Embryonic facial prominence (tissue), 1 donor: ENCODE measurements around the gene ATP10A.
"Not testable (repeated sequence)": the region's sequence is repeated elsewhere in the genome, so short reads cannot be mapped to it uniquely, and the experiment has no call there.

ENCODE experiments used
- DNase-seq: peaks from one replicate; pipeline ENCODE4 v3.0.0-alpha.2; 2016; ENCODE audit errors: extremely low spot score

Gene ATP10A

DNA sequence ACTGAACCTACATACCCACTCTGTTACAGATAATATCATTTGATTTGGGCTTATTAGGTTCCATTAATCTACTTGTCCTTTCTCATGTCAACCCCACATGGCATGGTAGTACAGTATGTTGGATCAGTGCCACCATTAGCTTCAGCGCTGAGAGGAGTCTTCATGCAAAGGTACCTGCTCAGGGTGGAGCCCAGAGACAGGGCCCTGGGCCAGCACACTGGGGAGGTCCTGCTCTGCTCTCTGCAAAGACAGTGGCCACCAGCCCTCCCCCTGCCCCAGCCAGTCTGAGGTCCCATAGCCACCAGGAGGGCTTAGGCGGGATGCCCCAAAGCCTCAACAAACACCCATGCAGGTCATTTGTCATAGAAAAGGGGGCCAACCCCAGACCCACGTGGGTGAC, 71.0 kb downstream of the ATP10A start:
- DNase-seq, result no peak

DNA sequence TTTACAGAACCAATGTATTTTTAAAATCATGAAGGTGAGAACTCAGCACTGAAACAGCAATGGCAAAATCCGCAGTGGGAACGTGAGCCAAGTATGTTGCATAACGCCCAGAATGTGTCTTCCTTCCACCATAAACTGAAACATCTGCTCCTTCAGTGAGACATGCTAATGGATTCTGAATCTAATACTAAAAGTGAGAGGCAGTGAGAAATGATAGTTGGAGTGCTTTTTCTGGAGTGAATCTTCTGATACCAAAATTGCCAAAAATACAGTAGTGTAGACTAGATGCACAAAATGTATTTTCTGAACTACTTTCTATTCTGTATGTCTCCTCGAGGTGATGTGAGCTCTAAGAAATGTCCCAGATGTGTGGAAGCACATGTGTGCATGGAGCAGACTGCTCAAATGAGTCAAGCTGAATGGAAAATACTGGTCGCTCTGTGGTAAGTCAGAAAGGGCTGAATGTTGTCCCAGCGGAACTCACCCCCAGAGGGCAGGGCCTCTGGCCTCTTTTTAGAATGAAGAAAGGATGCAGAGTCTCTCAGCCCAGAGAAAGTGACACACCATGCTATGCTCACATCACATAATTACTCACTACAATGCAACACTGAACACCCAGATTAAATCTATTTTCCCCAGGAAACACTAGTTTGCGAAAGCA, 73.0 kb downstream of the ATP10A start:
- DNase-seq, result no peak

DNA sequence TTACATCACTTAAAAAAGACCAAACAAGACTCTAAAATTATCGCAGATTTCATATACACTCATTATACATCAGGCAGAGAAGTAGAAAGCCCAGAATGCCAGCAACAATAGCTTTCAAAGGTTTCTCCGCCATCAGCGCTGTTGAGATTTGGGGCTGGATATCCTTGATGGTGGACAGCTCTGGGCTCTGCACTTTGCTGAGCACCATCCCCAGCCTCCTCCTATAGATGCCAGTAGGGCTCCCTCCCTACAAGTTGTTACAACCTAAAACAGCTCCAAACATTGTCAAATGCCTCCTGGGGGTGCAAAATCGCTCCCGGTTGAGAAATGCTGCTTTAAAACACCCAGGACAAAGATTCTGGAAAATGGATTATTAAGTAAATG, 73.5 kb downstream of the ATP10A start:
- DNase-seq, result no peak

DNA sequence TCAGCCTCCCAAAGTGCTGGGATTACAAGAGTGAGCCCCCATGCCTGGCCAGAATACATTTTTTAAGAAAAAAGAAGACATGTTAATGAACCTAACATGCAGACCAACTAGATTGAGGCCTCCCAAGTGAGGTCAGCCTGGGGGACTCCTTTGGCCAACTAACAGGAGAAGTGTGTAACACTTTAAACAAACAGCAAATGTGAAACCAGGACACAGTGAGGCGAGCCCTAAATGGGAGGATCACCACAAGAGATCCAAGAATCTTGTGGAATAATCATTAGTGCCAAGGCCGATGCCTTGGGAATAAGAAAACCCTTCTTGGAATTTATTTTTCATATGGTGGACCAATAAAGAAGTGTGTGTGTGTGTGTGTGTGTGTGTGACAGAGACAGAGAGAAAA, 73.9 kb downstream of the ATP10A start:
- no peak for DNase-seq

DNA sequence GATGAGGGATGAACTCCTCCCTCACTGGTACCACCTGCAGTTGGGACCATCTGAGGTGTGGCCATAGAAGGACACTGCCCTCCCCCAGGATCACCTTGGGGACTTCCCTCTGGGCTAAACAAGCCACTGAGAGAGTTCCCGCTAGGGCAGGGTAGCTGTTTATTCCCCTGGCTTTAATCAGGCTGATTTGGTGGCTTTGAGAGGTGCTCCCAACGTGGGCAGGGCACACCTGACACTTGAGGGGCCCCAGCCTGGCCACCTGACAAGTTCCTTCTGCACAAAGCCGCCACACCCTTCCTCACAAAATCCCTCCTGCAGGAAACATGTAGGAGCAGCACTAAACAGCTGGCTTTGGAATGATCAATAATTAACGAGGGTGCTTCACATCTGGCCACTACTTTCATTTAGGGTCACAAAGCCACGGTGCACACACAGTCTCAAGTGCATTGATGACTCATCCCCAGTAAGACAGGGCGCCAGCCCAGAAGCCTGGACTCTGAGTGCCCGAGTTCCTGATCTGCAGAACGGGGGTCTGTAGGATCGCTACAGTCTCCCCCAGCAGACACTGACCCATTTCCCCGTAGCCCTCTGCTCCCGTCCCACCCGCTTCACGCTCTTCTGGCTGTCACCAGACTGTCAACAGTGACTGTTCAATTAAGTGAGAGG, 75.1 kb downstream of the ATP10A start:
- DNase-seq, result no peak

DNA sequence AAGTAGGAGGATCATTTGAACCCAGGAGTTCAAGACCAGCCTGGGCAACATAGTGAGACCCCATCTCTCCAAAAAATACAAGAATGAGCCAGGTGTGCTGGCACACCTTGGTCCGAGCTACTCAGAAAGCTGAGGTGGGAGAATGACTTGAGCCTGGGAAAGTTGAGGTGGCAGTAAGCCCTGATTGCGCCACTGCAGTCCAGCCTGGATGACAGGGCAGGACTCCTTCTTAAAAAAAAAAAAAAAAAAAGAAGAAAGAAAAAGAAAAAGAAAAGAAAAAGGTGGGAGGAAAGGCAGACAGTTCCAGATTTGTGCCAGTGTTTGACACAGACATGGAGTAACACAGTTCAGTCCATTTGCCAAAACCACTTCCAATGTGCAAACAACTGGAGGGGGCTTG, 75.7 kb downstream of the ATP10A start:
- DNase-seq, result no peak

GRCh38 chr15:25786040-25786439, 77.1 kb downstream of the ATP10A start:
- DNase-seq, result no peak

GRCh38 chr15:25785641-25786025, 77.5 kb downstream of the ATP10A start:
- DNase-seq, result no peak

GRCh38 chr15:25784876-25785640, 78.1 kb downstream of the ATP10A start:
- no peak for DNase-seq

- no peak for DNase-seq
Measured at GRCh38 chr15:25783607-25784540, 79.3 kb downstream of the ATP10A start.

- no peak for DNase-seq
Measured at GRCh38 chr15:25783134-25783533, 80.0 kb downstream of the ATP10A start.

- DNase-seq, result no peak
Measured at GRCh38 chr15:25780479-25781255, 82.5 kb downstream of the ATP10A start.

GRCh38 chr15:25778161-25778560, 85.0 kb downstream of the ATP10A start:
- DNase-seq, result no peak

GRCh38 chr15:25777037-25777436, 86.1 kb downstream of the ATP10A start:
- DNase-seq, result no peak

GRCh38 chr15:25776071-25776746, 86.9 kb downstream of the ATP10A start:
- no peak for DNase-seq

DNA sequence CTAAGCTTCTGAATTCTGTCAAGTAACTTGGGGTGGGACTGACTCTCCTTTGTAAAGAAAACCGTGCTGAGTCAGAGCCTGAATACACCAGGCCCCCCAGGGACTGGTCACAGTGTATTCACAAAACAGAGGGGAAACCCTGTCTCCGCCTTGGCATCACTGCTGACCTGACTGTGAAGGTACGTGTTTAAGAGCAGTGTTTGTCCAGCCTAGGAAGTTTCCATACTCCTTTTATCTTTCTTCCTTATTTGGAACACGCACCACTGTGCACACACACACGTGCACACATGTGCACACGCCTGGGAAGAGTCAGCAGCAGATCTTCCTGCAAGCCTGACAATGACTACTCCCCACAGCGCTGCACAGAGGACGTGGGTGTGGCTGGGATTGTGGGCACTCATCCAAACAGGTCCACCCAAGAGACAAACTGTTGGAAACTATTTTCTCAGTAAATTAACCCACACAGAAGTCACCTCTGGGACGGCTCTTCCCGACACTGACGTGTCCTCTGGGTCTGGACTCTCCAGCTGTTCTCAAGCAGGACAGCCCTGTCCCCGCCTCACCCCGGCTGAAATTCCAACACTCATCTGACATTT, 87.7 kb downstream of the ATP10A start:
- no peak for DNase-seq

- DNase-seq, result no peak
Measured at GRCh38 chr15:25774871-25775270, 88.3 kb downstream of the ATP10A start.

DNA sequence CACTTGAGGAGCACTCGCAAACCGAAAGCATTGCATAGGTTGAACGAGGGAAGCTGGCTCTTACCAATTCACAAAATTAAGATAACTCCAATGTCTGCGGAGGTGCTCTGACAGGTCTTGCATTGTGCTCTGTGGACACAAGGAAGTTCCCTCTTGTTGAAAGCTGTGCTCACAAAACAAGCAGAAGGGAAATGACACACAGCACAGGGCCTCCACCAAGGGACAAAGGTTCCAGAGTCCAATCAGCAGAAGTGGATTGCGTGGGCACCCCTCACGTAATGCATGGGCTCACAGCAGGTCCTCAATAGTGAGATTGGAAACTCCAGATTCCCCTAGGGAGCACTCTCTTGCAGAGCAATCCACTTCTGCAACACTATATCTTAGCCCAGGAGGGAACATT, 89.9 kb downstream of the ATP10A start:
- DNase-seq, result no peak

GRCh38 chr15:25772500-25772899, 90.6 kb downstream of the ATP10A start:
- no peak for DNase-seq

DNA sequence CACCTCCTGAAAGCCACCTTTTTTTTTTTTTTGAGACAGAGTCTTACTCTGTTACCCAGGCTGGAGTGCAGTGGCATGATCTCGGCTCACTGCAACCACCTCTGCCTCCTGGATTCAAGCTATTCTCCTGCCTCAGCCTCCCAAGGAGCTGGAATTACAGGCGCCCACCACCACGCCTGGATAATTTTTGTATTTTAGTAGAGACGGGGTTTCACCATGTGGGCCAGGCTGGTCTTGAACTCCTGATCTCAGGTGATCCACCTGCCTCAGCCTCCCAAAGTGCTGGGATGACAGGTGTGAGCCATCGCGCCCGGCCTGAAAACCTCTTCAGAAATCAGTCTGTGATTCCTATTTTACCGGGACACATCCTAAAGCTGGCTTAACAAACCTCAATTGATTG, 91.4 kb downstream of the ATP10A start:
- DNase-seq, result not testable (repeated sequence)
